HFFc6 (cell line): ENCODE measurements around the gene CBFA2T2. TPM values are rescaled to one million over a fixed set of nuclear protein-coding genes. Genes with fewer than 3 reads are reported as not detected.

ENCODE experiments used
- DNase-seq: peaks from one replicate; pipeline ENCODE4 v3.0.0-alpha.2; 2018
- H3K27ac Mint-ChIP-seq: 2 replicates; pipeline ENCODE4 v1.8.0; 2020; ENCODE audit warnings: mild to moderate bottlenecking, mixed read lengths
- H3K27me3 Mint-ChIP-seq: 2 replicates; pipeline ENCODE4 v1.8.0; 2021; ENCODE audit warnings: mild to moderate bottlenecking, moderate library complexity, mixed read lengths; ENCODE audit not compliant: insufficient read depth
- H3K36me3 Mint-ChIP-seq: 2 replicates; pipeline ENCODE4 v1.8.0; 2021; ENCODE audit warnings: low read depth, mixed read lengths
- H3K4me1 Mint-ChIP-seq: 2 replicates; pipeline ENCODE4 v1.8.0; 2020; ENCODE audit warnings: low read depth, mixed read lengths
- H3K4me3 Mint-ChIP-seq: 2 replicates; pipeline ENCODE4 v1.8.0; 2020; ENCODE audit warnings: mild to moderate bottlenecking, moderate library complexity, mixed read lengths
- H3K9me3 Mint-ChIP-seq: 2 replicates; pipeline ENCODE4 v1.8.0; 2020; ENCODE audit warnings: mild to moderate bottlenecking, mixed read lengths
- total RNA-seq, 6 experiments: library from RNA; stranded (reverse); fragmentation: NEBNext Ultra II Directional; extraction: Animal tissue kit (Norgen Biotek cat#: 25700); gene quantifications; 2 replicates in 1 of 6; 3 replicates in 5 of 6; pipeline ENCODE4 v1.2.3, GENCODE V29; 2021
- TF ChIP-seq, protein P1 (sequence below): fragments of 200-600 bp; sonication (generic); IDR thresholded peaks from 2 replicates; pipeline ENCODE4 v1.5.0; 2021; ENCODE audit warnings: antibody characterized with exemption, mild to moderate bottlenecking

Gene CBFA2T2
- total RNA-seq, 6 experiments from 2014 or later, result 7.0 to 9.1 (median 8.0) TPM

GRCh38 chr20:33653900-33654596 lies 164.2 kb downstream of the CBFA2T2 start:
- peaks cover 4% of the 10 kb centered on the region for H3K27me3 Mint-ChIP-seq
- no peak for DNase-seq
- peaks cover 7% of the 10 kb centered on the region; the same call in 1 of the 2 replicates for H3K4me1 Mint-ChIP-seq
- no peak overlapping the region; the same call in 1 of the 2 replicates for H3K4me3 Mint-ChIP-seq
- no peak overlapping the region for H3K27ac Mint-ChIP-seq
- H3K36me3 Mint-ChIP-seq, result no peaks in the 10 kb centered on the region
- TF ChIP-seq, protein P1, sequence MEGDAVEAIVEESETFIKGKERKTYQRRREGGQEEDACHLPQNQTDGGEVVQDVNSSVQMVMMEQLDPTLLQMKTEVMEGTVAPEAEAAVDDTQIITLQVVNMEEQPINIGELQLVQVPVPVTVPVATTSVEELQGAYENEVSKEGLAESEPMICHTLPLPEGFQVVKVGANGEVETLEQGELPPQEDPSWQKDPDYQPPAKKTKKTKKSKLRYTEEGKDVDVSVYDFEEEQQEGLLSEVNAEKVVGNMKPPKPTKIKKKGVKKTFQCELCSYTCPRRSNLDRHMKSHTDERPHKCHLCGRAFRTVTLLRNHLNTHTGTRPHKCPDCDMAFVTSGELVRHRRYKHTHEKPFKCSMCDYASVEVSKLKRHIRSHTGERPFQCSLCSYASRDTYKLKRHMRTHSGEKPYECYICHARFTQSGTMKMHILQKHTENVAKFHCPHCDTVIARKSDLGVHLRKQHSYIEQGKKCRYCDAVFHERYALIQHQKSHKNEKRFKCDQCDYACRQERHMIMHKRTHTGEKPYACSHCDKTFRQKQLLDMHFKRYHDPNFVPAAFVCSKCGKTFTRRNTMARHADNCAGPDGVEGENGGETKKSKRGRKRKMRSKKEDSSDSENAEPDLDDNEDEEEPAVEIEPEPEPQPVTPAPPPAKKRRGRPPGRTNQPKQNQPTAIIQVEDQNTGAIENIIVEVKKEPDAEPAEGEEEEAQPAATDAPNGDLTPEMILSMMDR, result no peak
- H3K9me3 Mint-ChIP-seq, result no peaks in the 10 kb centered on the region

DNA sequence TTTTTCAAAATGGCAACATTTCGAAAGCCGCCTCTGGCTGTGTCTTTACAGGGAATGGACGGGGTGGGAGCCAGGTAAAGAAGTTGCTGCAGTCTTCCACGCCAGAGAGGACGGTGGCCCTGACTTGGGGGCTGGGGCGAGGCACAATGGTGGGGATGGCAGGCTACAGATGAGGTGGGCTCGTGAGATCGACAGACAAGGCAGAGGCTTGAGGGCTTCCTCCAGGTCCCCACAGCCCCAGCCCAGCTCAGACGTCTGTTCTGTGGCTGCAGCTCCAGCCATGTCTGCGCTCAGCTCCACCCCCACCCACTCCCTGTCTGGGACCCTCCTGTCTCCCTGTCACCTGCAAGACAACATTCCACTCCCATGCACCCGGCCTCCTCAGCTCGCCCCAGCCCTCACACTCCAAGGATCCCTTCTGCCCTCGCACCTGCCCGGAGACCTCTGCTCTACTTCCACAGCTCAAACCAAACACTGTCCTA lies 164.8 kb downstream of the CBFA2T2 start:
- Mint-ChIP-seq H3K36me3 (no peaks in the 10 kb centered on the region), H3K4me1 (peaks cover 7% of the 10 kb centered on the region; the same call in 1 of the 2 replicates), H3K4me3 (no peak overlapping the region), H3K27me3 (peaks cover 4% of the 10 kb centered on the region), H3K27ac (no peak overlapping the region), H3K9me3 (no peaks in the 10 kb centered on the region)
- DNase-seq, result no peak
- TF ChIP-seq, protein P1, result no peak

GRCh38 chr20:33655164-33655563 lies 165.3 kb downstream of the CBFA2T2 start:
- no peak overlapping the region for H3K4me3 Mint-ChIP-seq
- H3K4me1 Mint-ChIP-seq, result peaks cover 7% of the 10 kb centered on the region; the same call in 1 of the 2 replicates
- TF ChIP-seq, protein P1, result no peak
- H3K36me3 Mint-ChIP-seq, result no peaks in the 10 kb centered on the region
- no peak for DNase-seq
- no peak overlapping the region for H3K27ac Mint-ChIP-seq
- H3K9me3 Mint-ChIP-seq, result no peaks in the 10 kb centered on the region
- H3K27me3 Mint-ChIP-seq, result peaks cover 4% of the 10 kb centered on the region

DNA sequence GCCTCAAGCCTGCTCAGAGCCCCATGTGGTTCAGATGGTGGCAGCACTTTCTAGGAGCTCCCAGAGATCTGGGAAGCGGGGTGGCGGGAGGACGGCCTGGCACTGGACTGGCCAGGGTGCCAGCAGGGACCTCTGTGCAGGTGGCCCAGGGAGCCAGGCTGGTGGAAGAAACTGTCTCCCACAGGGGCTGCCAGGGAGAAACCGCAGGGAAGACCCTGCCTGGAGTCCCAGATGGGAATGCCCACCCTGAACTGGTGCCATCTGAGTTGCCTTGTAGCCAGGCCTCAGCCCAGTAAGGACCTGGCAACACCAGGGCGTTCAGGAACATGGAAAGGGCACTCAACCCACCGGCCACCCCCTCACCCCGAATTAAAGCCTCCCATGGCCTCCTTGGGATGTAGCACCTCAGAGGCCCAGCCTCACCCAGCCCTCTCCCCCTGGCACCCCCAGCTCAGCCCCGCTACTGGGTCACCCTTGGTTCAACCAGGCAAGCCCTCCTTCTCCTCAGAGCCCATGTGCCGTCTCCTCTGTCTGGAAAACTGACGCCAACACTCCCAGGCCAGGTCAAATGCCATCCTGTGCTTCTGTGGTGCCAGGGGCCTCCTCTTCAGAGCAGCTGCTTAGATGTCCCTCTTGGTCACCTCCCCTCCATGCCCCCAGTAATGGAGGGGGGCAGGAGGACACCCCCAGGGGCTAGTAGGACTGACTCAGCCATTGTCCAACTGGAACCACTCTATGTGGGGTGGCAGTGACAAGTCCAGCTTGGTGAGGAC lies 166.3 kb downstream of the CBFA2T2 start:
- Mint-ChIP-seq H3K36me3 (no peaks in the 10 kb centered on the region), H3K27ac (no peak overlapping the region), H3K4me1 (peaks cover 7% of the 10 kb centered on the region; the same call in 1 of the 2 replicates), H3K4me3 (no peak overlapping the region), H3K27me3 (peaks cover 4% of the 10 kb centered on the region), H3K9me3 (no peaks in the 10 kb centered on the region)
- DNase-seq, result no peak
- TF ChIP-seq, protein P1, result no peak

GRCh38 chr20:33656783-33657703 lies 167.1 kb downstream of the CBFA2T2 start:
- no peak for DNase-seq
- TF ChIP-seq, protein P1, result no peak
- H3K27ac Mint-ChIP-seq, result no peak overlapping the region
- H3K9me3 Mint-ChIP-seq, result no peaks in the 10 kb centered on the region
- H3K36me3 Mint-ChIP-seq, result no peaks in the 10 kb centered on the region
- peaks cover 7% of the 10 kb centered on the region; the same call in 1 of the 2 replicates for H3K4me1 Mint-ChIP-seq
- H3K4me3 Mint-ChIP-seq, result no peak overlapping the region
- H3K27me3 Mint-ChIP-seq, result peaks cover 4% of the 10 kb centered on the region
